Fibroblast of skin of left quadriceps (primary cell): Measurements from ENCODE around the gene UBE2E3.

ENCODE experiments used
- DNase-seq, 2 experiments: peaks; one replicate each; pipeline ENCODE4 v3.0.0-alpha.2; 2013; ENCODE audit warnings: low read depth in 2 of 2

UBE2E3 gene

DNA sequence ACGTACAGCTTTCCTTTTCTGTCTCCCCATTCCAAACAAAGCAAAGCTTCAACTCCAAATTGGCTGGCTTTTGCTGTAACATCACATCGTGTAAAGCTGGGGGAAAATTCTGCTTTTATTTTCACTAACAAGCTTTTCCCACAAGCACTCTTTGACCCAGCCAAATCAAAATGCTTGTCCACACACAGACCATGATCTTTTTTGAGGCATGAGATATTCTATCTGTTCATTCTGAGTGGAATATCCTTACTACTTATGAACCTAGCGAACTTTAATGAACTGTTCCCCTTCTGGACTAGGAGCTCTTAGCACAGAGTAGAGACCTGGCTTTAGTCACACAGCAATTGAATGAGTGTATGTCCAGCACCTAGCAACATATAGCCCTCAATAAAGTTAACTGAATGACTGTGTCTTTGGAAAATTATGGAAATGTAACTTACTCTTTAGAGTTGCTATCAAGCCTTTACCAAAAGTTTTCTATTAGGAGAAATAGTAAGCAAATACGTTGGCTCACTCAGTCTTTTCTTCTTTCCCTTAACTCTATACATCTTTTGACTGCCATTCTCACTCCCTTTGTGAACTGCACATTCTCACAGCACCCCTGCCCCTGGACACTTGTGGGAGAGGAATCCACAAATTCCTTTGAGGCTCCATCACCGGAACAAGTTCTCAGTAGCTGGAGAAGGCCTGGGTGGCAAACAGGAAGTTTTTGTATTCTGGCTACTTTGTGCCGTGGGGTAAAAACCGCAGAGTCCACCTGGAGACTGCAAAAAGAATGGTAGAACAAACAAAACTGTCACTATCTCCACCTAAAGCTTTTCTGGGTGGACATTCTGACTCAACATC, 1.3 kb upstream of the UBE2E3 start:
- peak; percentile 44 to 46 for DNase-seq

DNA sequence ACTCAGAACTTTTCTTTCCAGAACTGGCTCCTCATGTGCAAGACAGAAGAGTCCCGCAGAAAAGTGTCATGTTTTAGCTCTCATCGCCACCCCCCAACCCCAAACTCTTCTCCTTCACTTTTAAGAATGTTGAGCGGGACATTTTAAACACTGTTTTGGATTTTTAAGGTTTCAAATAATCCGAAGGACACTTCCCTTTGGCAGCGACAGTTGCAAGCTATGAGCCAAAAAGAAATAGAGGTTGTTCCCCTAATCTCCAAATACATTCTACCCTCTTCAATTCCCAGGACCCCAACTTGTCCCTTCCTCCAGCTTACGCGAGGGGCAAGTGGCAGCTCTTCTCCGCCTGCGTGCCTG, 678 bp upstream of the UBE2E3 start:
- DNase-seq, result no peak

DNA sequence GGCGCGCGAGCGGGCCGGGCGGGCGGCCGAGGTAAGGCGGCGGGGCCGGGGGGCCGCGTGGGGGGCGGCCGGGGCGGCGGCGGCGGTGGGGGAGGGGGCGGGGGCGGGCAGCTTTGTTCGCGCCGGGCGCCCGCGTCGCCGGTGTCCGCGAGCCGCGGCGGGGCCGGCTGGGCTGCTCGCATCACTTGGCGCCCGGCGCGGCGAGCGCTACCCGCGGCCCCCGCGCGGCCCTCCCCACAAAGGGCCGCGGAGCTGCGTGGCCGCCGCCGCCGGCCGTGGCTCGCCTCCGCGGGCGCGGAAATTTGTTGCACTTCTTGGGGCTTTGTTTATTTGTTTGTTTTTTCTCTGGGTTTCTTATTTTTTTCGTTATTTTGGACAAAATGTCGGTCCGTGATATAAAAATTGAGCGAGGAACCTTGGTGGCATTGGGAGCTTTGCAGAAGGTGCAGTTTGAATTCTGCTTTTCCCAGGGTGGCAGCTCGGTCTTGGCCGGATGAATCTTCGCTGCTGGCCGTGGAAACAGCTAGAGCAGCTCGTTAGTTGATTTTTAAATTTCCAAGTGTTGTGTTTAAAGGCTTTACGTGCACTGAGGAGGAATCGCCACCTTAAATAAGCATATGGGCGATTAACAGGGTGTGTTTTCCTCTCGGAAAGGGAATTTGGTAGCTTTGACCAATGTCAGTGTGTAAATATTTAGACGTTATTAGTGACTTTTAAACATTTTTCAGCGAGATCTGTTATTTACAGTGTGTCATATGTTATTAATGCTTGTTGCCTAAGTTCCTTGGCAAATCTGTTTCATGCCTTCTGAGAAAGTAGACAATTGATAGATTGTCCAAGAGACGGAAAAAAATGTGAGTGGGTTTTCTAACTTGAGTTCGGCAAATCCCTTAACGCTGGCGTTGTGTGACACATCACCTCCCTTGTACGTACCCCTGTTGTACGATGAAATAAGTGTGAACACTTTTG, 822 bp downstream of the UBE2E3 start:
- no peak for DNase-seq

DNA sequence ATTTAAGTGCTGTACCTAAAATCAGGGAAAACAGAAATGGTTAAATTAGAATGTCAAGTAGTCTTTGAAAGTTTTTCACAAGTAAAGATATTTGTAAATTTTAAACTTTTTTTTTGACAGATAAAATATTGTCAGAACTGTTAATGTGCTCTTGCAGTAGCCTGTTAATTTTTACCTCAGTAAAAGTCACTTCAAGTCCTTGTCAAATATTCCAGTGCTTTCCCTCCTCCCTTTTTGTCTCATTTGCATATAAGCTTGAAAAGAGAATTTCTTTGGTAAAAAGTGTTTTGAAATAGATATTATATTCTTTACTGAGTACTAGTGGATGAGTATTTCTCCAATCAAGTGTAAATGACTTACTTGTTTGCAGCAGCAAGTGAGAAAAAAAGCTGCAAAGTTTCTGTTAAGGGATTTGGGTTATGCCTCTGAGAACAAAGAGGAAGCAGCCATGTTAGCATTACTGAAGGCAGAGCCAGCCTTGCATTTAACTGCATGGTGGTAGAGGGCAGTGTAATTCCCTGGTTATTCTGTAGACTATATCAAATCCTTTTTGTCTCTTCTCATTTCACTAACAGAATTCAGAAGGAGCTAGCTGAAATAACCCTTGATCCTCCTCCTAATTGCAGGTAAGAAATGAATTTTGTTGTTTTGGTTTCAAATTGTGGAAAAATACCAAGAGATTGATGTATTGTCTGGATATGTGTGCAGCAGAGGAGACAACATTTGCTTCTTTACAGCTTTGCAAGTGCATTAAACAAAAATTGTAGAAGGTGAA, 3.2 kb downstream of the UBE2E3 start:
- peak in 1 of 2 experiments; percentile 36 for DNase-seq

DNA sequence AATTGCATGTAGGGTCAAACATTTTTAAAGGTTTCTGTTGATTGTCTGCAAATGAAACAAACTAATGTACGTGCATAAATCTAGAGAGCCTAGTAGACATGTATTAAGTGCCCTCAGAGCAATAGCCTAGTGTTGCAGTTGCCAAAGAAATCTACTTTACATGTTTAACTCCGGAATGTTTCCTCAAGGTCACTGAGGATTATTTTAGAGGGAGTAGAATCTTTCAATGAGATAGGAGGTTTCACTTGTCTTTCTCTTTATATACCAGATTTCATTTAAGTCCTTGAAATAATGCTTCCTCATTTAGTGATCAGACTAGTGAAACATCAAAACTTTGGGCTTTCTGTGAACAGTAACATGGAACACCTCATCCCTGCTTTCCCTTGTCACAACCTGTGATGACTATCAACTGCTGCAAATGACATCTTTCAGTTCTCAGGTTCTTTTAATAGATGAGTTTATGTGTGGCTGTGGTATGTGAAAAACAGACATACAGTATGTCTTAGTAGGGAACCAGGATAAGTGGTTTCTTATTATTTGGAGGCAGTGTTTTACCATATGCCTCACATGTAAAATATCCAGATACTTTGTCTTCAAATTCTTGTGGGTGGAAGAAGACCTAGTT, 5.5 kb downstream of the UBE2E3 start:
- DNase-seq, result no peak

DNA sequence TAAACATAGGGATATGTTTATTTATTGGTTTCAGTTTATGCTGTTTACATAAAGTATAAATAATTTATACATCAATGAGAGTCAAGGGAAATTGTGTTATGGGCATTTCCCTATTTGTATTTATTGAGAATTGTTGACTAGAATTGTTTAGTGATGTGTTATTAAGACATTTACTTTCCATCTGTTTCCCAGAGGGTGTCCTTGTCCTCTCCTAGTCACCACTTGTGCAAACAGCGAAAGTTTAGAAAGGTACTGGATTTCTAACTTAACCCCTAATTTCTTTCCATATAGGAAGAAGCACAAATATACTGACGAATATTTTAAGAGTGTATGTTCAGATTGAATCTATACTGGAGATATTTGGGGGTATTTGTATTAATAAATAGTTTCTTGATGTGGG, 6.7 kb downstream of the UBE2E3 start:
- DNase-seq, result no peak

DNA sequence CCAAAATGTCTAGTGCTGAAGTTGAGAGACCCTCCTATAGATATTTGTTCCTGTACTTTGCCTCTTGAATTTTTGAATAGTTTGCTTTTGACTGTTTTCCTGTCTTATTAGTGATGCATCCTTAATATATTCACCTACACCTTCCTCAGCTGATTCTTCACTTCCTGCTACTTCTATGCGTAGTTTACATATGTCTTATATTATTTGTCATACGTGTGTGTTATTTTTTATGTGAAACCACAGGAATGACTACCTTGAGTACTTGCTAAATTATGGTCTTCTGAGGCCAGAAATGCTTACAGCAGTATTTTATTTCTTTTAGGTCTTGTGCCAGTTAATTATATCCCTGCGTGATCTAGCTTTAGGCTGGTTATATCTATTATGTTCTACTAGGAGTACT, 9.9 kb downstream of the UBE2E3 start:
- DNase-seq, result no peak

DNA sequence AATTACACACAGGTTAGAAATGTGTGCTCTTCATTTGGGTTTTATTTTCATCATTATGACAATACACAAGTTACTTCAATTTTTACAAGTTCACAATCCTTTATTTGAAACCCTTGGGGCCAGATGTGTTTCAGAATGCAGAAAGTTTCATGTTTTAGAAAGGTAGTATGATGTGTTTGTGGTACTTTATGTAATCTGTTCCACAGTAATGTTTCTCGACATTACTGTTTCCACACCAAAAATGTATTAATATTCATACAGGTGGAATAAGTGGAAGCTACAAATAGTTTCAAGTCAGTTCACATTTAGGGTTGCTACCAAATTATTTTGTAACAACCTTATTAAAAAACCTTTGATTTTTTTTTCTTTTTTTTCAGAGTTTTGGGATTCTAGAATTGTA, 10.4 kb downstream of the UBE2E3 start:
- DNase-seq, result no peak

DNA sequence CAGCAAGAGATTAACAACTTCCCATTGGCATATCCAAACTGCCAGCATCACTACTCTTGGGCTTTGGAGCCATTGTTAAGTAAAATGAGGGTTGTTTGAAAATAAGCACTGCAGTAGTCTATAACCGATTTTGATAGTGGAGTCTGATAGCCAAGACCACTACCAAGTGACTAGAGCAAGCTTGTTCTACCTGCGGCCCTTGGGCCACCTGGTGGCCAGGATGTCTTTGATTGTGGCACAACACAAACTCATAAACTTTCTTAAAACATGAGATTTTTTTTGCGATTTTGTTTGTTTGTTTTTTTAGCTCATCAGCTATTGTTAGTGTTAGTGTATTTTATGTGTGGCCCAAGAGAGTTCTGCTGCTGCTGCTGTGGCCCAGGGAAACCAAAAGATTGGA, 11.0 kb downstream of the UBE2E3 start:
- DNase-seq, result no peak

DNA sequence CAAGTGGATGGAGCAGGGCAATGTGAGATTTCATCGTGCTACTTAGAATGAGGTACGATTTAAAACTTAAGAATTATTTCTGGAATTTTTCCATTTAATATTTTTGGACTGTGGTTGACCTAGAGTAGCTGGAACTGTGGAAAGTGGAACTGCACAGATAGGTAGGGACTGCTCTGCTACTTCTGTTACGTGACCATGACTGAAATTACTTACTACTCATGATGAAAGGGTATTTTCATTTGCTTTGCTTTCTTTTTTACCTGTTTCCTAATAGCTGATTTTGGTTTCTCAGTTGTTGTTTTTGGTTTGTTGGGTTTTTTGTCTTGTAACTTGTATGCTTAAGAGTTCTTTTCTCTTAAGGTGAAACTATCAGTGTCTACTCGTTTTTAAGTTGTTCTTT, 11.4 kb downstream of the UBE2E3 start:
- DNase-seq, result no peak

DNA sequence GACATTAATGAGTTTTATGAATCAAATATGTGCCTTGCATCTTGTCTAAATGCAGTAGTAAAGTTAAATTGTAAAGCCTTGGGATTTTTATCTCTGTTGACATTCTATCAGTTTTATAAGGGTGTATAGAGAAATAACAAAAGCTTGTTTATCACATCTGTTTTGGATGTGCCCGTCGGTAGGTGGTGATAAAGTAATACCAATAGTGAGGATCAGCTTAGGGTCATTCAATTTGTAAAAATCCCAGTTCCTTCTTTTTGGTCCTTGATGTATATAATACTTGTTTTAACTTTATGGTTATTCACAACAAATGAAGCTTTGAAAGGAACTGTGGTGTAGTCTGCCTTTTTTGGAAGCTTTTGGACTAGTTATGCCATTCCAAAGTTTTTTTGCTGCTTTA, 12.6 kb downstream of the UBE2E3 start:
- DNase-seq, result no peak

DNA sequence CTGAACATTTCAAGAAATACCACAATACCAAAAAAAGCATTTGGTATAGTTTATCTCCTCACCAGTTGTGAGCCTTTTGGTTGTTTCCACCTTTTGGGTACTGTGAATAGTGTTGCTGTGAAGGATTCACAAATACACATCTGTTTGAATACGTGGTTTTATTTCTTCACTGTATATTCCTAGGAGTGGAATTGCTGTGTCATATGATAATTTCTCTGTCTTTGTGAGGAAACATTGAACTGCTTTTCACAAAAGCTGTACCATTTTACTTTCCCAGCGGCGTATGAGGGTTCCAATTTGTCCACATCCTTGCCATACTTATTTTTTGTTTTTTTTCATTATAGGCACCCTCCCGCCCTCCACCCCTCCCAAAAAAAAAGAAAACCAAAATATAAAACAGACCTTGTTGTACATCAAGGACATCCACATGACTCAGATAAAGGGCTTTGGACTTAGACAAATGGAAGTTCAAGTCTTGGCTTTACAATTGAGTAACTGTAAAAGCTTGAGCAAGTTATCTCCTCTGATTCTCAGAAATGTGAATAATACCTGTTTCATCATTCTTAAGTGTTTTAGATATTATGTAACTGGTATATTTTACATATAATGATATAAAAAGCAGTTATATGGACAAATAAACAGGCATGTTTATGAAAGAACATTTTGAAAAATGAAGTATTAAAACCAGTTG, 19.0 kb downstream of the UBE2E3 start:
- no peak for DNase-seq

DNA sequence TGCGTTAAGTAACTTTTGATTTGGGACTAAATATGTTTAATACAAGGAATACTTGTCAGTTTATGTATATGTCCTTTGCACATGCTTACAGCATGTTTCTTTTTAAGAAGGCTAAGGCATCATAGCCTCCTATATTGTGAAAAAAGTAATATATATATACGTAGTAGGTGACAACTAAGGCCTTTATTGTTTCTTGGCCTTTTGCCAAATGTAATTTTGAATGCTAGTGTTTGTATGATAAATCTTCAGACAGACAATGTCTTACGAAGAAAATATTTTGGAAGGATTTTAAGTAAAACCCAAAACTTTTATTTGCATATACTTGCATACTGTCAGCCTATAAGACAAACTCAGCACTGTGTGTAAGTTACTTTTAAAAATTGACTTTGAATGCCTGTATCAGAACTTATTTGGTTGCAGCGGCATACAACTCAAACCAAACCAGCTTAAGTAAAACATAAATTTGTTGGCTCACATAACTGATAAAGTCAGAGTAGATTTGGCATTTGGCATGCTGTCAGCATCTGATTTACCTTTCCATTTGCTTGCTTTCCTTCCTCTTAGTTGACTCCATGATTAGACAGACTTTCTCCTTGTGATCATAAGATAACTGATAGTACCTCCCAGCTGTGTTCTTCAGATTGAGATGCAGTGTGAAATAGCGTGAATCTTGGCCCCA, 24.4 kb downstream of the UBE2E3 start:
- no peak for DNase-seq

DNA sequence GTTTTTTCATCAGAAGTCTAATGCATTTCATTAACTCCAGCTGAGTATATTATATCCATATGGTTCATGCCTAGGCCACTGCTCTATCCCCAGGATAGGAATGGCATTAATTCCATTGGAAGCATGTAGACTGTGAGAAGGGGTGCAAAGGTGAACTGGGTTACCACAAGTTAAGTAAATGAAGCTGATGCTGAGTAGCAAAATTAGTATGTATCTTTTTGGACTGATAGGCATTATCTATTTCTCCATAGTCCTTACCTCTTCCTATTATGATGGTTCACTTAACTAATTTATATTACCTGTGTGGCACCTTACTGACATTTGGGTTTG, 24.9 kb downstream of the UBE2E3 start:
- DNase-seq, result no peak

DNA sequence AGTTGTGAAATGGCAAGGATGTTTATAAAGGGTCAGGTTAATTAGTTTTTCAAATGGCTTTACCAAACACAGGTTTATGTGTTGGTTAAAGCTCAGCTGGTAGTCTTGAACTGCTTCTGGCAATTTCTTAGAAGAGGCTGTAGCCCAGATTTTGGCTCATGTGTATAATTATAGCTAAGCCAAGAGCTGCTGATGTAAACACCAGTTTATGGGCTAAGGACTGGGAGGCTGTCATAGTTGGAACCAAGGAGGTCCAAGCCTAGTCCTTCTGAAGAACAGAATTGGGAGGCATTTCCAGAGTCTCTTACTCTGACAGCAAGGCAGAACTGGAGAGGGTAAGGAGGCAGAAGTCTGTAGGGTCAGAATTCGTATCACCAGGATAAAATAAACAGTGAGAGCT, 25.4 kb downstream of the UBE2E3 start:
- no peak for DNase-seq

DNA sequence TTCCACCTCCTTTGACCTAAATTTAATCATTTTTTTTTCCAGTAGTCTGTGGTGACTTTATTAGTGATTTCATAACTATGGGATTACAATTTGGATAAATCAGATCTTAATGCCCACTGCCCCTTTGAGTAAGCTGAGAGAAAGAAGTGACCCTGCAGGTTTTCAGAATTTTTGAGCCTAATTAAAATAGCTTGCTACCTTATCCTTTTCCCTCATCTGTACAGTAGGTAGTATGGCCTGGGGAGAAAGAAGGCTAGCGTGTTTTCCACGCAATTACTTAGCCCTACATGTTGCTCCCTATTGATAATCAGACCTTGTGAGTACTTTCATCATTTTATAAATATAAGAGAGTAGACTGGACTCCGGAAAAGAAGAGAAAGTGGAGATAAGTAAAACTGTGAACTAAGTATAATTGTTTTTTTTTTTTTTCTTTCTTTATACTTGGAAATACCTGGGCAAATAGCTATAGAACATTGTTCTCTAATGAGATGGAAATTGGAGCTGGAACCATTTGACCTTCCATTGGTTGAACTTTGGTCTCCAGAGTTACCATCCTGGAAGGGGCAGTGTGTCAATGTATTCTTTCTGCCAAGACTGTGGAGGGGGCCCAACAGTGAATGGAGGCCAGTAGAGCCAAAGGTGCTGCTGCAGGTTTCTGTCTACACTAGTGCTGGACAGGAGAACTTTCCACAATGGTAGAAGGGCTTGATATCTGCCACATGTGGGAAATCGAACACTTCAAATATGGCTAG, 26.9 kb downstream of the UBE2E3 start:
- no peak for DNase-seq

DNA sequence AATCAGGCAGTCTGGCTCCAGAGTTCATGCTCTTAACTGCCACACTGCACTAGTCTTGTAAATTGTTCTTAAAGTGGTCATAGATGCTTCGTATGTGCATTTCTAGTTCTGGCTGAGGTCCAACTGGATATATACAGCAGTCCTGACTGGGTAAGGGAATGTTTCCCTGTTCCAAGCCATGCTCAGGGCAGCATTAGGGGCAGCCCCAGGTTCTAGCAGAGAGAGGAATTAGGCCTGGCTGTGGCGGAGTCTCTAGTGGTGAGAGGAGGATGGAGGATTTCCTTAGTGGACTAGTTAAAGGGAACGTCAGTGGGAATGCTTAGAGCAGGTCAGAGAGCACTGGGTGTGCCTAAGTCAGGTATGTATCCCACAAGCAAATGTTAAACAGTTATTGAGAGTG, 28.0 kb downstream of the UBE2E3 start:
- no peak for DNase-seq

DNA sequence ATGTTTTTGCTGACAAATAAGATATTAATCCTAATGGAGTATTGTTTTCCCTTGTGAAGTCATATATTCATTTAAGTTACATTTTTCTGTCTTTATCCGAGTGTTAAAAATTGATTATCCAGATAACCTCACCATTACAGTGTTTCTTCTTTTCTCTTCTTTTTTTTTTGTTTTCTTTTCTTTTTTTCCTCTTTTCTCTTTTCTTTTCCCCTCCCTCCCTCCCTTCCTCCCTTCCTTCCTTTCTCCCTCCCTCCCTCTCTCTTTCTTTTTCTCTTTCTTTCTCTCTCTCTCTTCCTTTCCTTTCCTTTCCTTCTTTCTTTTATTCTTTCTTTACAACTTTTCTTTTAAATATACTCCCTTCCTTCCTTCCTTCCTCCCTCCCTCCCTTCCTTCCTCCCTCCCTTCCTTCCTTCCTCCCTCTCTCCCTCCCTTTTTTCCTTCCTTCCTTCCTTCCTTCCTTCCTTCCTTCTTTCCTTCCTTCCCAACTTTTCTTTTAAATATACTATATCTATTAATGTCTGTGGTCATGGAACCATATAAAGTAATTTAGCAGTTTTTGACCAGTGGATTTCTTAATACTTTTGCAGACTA, 40.9 kb downstream of the UBE2E3 start:
- DNase-seq, result no peak

DNA sequence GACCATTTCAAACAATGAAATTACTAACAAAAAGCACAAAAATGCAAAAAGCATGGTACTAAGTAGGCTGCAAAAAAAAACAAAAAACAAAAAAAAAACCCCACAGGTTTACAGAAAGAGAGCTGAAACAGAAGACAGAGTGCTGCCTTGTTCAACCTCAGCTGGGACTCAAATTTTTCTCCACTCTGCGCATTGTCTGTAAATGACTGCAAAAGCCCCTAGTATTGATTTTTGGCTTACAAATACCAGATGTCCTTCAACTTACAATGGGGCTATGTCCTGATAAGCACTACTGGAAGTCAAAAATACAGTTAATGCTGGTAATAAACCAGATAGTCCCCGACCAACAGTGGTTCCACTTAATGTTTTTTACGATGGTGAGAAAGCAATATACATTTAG, 42.2 kb downstream of the UBE2E3 start:
- no peak for DNase-seq

DNA sequence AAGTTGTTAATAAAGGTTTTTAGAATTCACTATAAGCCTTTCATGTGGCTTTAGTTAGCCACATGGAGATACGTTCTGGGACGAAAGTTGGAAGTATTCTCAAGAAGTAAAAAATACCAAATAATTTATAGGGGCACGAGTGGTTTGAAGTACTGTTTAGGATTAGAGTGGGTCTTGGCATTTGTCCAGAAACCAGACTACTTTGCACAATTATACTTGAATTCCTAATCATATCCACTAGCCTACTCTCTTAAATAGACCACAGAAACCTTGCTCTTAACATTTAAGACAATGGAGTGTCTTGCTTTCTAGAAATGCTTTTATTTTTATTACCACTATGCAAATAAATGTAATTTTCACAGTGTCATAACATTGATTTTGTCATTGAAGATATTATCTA, 44.6 kb downstream of the UBE2E3 start:
- peak; percentile 10 to 14 for DNase-seq
